ENCODE data around the gene TACR1. TPM values are rescaled to one million over a fixed set of nuclear protein-coding genes. Genes with fewer than 3 reads are reported as not detected.

Gene TACR1
- total and polyA plus RNA-seq, 2 of the 13 experiments (the other 11 are each of a cell fraction or from before 2014, with no cell fraction given) = not detected

DNA sequence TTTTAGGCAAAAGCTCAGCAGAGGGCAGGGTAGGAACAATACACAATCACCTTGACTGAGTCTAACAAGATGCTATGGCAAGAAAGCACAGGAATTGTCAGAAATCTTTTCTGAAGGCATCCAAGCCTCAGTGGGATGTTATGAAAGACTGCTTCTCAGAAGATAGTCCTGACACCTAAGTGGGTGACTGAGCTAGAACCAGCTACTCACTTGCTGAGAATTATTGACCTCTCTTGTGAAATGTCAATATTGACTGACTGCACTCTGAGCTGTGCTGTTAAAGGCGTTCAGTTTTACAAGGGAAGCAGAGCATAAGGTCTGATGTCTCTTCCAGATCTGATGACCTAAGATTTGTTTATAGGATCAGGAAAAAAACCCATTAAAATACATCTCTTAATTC, 46.1 kb downstream of the TACR1 start (continued):
- no peak for TF ChIP-seq SRSF9 (IDR thresholded peaks at IDR 0.05; ENCODE audit: borderline replicate concordance, insufficient read depth, low read depth, low read length, poor library complexity, severe bottlenecking)
- peak; percentile 39 for TF ChIP-seq TBL1XR1 (IDR thresholded peaks at IDR 0.05; ENCODE audit: borderline replicate concordance, low read length, partially characterized antibody)
- TF ChIP-seq, protein P1, sequence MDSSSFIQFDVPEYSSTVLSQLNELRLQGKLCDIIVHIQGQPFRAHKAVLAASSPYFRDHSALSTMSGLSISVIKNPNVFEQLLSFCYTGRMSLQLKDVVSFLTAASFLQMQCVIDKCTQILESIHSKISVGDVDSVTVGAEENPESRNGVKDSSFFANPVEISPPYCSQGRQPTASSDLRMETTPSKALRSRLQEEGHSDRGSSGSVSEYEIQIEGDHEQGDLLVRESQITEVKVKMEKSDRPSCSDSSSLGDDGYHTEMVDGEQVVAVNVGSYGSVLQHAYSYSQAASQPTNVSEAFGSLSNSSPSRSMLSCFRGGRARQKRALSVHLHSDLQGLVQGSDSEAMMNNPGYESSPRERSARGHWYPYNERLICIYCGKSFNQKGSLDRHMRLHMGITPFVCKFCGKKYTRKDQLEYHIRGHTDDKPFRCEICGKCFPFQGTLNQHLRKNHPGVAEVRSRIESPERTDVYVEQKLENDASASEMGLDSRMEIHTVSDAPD (CRISPR knock-in tag; IDR thresholded peaks at IDR 0.05) = peak; percentile 46; the same call in 1 of the 2 replicates
- TF ChIP-seq, protein P2, sequence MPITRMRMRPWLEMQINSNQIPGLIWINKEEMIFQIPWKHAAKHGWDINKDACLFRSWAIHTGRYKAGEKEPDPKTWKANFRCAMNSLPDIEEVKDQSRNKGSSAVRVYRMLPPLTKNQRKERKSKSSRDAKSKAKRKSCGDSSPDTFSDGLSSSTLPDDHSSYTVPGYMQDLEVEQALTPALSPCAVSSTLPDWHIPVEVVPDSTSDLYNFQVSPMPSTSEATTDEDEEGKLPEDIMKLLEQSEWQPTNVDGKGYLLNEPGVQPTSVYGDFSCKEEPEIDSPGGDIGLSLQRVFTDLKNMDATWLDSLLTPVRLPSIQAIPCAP (CRISPR knock-in tag; IDR thresholded peaks at IDR 0.05; ENCODE audit: low read depth) = no peak
- TF ChIP-seq ZNF841 (CRISPR knock-in tag; IDR thresholded peaks at IDR 0.05; ENCODE audit: borderline replicate concordance) = no peak
- TF ChIP-seq ZNF567 (CRISPR knock-in tag; IDR thresholded peaks at IDR 0.05; ENCODE audit: borderline replicate concordance) = no peak
- TF ChIP-seq ZFP41 (CRISPR knock-in tag; IDR thresholded peaks at IDR 0.05; ENCODE audit: borderline replicate concordance) = no peak
- TF ChIP-seq, protein P3, sequence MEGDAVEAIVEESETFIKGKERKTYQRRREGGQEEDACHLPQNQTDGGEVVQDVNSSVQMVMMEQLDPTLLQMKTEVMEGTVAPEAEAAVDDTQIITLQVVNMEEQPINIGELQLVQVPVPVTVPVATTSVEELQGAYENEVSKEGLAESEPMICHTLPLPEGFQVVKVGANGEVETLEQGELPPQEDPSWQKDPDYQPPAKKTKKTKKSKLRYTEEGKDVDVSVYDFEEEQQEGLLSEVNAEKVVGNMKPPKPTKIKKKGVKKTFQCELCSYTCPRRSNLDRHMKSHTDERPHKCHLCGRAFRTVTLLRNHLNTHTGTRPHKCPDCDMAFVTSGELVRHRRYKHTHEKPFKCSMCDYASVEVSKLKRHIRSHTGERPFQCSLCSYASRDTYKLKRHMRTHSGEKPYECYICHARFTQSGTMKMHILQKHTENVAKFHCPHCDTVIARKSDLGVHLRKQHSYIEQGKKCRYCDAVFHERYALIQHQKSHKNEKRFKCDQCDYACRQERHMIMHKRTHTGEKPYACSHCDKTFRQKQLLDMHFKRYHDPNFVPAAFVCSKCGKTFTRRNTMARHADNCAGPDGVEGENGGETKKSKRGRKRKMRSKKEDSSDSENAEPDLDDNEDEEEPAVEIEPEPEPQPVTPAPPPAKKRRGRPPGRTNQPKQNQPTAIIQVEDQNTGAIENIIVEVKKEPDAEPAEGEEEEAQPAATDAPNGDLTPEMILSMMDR (CRISPR knock-in tag; IDR thresholded peaks at IDR 0.05) = no peak
- TF ChIP-seq MATR3 (CRISPR knock-in tag; IDR thresholded peaks at IDR 0.05) = no peak
- TF ChIP-seq BORCS8-MEF2B (CRISPR knock-in tag; IDR thresholded peaks at IDR 0.05) = peak; percentile 22; the same call in 1 of the 2 replicates
- TF ChIP-seq ZSCAN21 (CRISPR knock-in tag; IDR thresholded peaks at IDR 0.05; ENCODE audit: borderline replicate concordance) = peak; percentile 54; the same call in 1 of the 2 replicates
- TF ChIP-seq, protein P4, sequence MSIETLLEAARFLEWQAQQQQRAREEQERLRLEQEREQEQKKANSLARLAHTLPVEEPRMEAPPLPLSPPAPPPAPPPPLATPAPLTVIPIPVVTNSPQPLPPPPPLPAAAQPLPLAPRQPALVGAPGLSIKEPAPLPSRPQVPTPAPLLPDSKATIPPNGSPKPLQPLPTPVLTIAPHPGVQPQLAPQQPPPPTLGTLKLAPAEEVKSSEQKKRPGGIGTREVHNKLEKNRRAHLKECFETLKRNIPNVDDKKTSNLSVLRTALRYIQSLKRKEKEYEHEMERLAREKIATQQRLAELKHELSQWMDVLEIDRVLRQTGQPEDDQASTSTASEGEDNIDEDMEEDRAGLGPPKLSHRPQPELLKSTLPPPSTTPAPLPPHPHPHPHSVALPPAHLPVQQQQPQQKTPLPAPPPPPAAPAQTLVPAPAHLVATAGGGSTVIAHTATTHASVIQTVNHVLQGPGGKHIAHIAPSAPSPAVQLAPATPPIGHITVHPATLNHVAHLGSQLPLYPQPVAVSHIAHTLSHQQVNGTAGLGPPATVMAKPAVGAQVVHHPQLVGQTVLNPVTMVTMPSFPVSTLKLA (IDR thresholded peaks at IDR 0.05) = no peak
- TF ChIP-seq, protein P5, sequence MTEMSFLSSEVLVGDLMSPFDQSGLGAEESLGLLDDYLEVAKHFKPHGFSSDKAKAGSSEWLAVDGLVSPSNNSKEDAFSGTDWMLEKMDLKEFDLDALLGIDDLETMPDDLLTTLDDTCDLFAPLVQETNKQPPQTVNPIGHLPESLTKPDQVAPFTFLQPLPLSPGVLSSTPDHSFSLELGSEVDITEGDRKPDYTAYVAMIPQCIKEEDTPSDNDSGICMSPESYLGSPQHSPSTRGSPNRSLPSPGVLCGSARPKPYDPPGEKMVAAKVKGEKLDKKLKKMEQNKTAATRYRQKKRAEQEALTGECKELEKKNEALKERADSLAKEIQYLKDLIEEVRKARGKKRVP (CRISPR knock-in tag; IDR thresholded peaks at IDR 0.05) = 0 out of 4 replicates have a peak, but pooled peaks of 1 of the 2 experiments have one; percentile 29
- TF ChIP-seq, protein P6, sequence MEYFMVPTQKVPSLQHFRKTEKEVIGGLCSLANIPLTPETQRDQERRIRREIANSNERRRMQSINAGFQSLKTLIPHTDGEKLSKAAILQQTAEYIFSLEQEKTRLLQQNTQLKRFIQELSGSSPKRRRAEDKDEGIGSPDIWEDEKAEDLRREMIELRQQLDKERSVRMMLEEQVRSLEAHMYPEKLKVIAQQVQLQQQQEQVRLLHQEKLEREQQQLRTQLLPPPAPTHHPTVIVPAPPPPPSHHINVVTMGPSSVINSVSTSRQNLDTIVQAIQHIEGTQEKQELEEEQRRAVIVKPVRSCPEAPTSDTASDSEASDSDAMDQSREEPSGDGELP (IDR thresholded peaks at IDR 0.05; ENCODE audit: borderline replicate concordance, low read depth) = peak; percentile 35; the same call in 1 of the 2 replicates
- TF ChIP-seq ZNF792 (CRISPR knock-in tag; IDR thresholded peaks at IDR 0.05) = peak; percentile 75; the same call in 1 of the 2 replicates
- no peak; the same call in 1 of the 2 replicates for TF ChIP-seq MTA1 (CRISPR knock-in tag; IDR thresholded peaks at IDR 0.05; ENCODE audit: borderline replicate concordance)
- TF ChIP-seq ZNF572 (CRISPR knock-in tag; IDR thresholded peaks at IDR 0.05) = no peak
- TF ChIP-seq ZMYM3 (CRISPR knock-in tag; IDR thresholded peaks at IDR 0.05) = peak; percentile 87
- TF ChIP-seq ZNF33A (CRISPR knock-in tag; IDR thresholded peaks at IDR 0.05; ENCODE audit: borderline replicate concordance) = no peak
- TF ChIP-seq, protein P7, sequence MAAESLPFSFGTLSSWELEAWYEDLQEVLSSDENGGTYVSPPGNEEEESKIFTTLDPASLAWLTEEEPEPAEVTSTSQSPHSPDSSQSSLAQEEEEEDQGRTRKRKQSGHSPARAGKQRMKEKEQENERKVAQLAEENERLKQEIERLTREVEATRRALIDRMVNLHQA (CRISPR knock-in tag; IDR thresholded peaks at IDR 0.05) = no peak
- no peak for TF ChIP-seq CBX2 (IDR thresholded peaks at IDR 0.05; ENCODE audit: low read depth, low read length)
- TF ChIP-seq CBX2 (CRISPR knock-in tag; IDR thresholded peaks at IDR 0.05; ENCODE audit: low read depth) = no peak
